Progenitor cell of endocrine pancreas (in vitro differentiated cells): ENCODE results near the gene ADAMTS14. TPM values are rescaled to one million over a fixed set of nuclear protein-coding genes. Genes with fewer than 3 reads are reported as not detected.

Source experiments
- DNase-seq: peaks from one replicate; pipeline ENCODE4 v3.0.0; 2021; ENCODE audit warnings: low spot score; ENCODE audit not compliant: unreplicated experiment
- H3K27ac Mint-ChIP-seq: 2 replicates; pipeline ENCODE4 v1.8.0; 2021; ENCODE audit warnings: mild to moderate bottlenecking, moderate library complexity, mixed read lengths
- H3K27me3 Mint-ChIP-seq: 2 replicates; pipeline ENCODE4 v1.8.0; 2021; ENCODE audit warnings: mixed read lengths
- H3K36me3 Mint-ChIP-seq: 2 replicates; pipeline ENCODE4 v1.8.0; 2022; ENCODE audit warnings: mixed read lengths; ENCODE audit not compliant: insufficient read depth
- H3K4me1 Mint-ChIP-seq: 2 replicates; pipeline ENCODE4 v1.8.0; 2021; ENCODE audit warnings: low read depth, mixed read lengths
- H3K4me3 Mint-ChIP-seq: 2 replicates; pipeline ENCODE4 v1.8.0; 2021; ENCODE audit warnings: low read depth, mild to moderate bottlenecking, moderate library complexity, mixed read lengths
- H3K9me3 Mint-ChIP-seq: 2 replicates; pipeline ENCODE4 v1.8.0; 2021; ENCODE audit warnings: low read depth, mixed read lengths
- total RNA-seq: library from RNA; stranded (reverse); gene quantifications from 2 replicates; pipeline ENCODE4 v1.2.1, GENCODE V29; 2021
- TF ChIP-seq, protein P1 (sequence below): fragments of 200-600 bp; sonication (generic); IDR thresholded peaks from one replicate; pipeline ENCODE4 v1.5.0; 2021; ENCODE audit warnings: antibody characterized with exemption, mild to moderate bottlenecking; ENCODE audit not compliant: unreplicated experiment

ADAMTS14 gene
- total RNA-seq, 1 donor from 2014 or later = 0.05 TPM

GRCh38 chr10:70685455-70685911, 13.2 kb downstream of the ADAMTS14 start:
- H3K4me1 Mint-ChIP-seq = peaks cover 15% of the 10 kb centered on the region
- H3K9me3 Mint-ChIP-seq = no peaks in the 10 kb centered on the region
- peak overlapping the region; percentile 66 for H3K27ac Mint-ChIP-seq
- no peak for DNase-seq
- no peaks in the 10 kb centered on the region for H3K36me3 Mint-ChIP-seq
- H3K4me3 Mint-ChIP-seq = no peak overlapping the region
- peaks cover 3% of the 10 kb centered on the region for H3K27me3 Mint-ChIP-seq
- TF ChIP-seq, protein P1, sequence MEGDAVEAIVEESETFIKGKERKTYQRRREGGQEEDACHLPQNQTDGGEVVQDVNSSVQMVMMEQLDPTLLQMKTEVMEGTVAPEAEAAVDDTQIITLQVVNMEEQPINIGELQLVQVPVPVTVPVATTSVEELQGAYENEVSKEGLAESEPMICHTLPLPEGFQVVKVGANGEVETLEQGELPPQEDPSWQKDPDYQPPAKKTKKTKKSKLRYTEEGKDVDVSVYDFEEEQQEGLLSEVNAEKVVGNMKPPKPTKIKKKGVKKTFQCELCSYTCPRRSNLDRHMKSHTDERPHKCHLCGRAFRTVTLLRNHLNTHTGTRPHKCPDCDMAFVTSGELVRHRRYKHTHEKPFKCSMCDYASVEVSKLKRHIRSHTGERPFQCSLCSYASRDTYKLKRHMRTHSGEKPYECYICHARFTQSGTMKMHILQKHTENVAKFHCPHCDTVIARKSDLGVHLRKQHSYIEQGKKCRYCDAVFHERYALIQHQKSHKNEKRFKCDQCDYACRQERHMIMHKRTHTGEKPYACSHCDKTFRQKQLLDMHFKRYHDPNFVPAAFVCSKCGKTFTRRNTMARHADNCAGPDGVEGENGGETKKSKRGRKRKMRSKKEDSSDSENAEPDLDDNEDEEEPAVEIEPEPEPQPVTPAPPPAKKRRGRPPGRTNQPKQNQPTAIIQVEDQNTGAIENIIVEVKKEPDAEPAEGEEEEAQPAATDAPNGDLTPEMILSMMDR = no peak

DNA sequence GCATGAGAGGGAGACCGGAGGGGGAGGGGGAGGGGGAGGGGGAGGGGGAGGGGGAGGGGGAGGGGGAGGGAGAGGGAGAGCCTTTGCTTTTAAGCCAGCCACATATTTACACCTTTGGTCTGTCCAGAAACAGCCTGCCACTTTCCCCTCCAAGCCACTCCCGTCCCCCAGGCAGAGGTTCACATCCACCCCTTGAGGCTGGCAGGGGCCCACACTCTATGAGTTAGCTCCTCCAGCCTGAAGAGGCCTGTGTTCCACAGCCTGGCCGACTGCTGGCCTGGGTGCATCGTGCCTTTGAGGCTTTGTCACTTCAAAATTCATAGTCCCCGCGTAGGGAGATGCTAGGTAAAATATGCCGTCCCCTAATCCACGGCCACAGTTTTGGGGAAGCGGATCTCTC, 16.5 kb downstream of the ADAMTS14 start:
- Mint-ChIP-seq H3K9me3 (no peaks in the 10 kb centered on the region), H3K36me3 (no peaks in the 10 kb centered on the region), H3K4me1 (peaks cover 19% of the 10 kb centered on the region), H3K4me3 (no peak overlapping the region), H3K27me3 (peaks cover 13% of the 10 kb centered on the region), H3K27ac (no peak overlapping the region)
- no peak for DNase-seq
- TF ChIP-seq, protein P1 = no peak

- Mint-ChIP-seq H3K4me1 (peaks cover 18% of the 10 kb centered on the region), H3K4me3 (no peak overlapping the region), H3K27ac (no peak overlapping the region), H3K9me3 (no peaks in the 10 kb centered on the region), H3K36me3 (no peaks in the 10 kb centered on the region), H3K27me3 (peaks cover 13% of the 10 kb centered on the region)
- TF ChIP-seq, protein P1 = no peak
- no peak for DNase-seq
Measured at GRCh38 chr10:70689661-70690060, 17.4 kb downstream of the ADAMTS14 start.

DNA sequence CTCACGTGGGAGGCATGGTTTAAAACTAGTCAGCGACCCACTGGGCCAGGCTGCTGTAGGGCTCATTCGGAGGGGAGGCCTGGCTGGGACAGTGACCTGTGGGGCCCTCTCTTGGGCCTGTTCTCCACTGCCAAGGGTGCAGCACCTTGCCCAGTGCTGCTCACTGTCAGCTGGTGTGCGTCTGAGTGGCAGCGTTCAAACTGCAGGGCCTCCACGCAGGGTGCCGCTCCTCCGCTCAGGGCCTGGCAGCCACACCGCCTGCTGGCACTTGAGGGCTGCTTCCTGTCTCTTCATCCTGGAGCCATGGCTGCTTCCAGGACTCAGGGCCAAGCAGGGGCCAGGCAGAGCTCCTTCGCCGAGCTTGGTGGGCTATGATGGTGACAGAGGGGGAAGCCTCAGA, 18.3 kb downstream of the ADAMTS14 start:
- Mint-ChIP-seq H3K27me3 (peaks cover 13% of the 10 kb centered on the region), H3K36me3 (no peaks in the 10 kb centered on the region), H3K27ac (no peak overlapping the region), H3K9me3 (no peaks in the 10 kb centered on the region), H3K4me1 (peaks cover 9% of the 10 kb centered on the region), H3K4me3 (no peak overlapping the region)
- TF ChIP-seq, protein P1 = no peak
- DNase-seq = no peak

DNA sequence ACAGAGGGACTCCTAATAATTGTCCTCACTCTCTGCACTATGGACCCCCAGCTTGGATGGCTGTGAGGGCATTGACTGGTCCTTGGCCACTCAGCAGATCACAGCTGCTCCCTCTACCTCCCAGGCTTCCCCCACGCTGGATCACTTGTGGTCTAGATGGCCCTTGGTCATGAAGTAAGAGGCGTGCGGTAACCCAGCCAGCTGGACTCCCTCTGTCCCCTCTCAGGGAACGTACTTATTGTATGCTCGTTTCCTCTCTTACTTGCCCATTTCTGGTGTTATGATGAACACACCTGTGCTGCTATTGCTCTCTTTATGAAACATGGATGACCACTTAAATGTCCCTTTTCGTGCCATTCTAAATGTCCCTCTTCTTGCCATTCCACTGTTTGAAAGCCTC, 19.3 kb downstream of the ADAMTS14 start:
- no peaks in the 10 kb centered on the region for H3K36me3 Mint-ChIP-seq
- peaks cover 6% of the 10 kb centered on the region for H3K4me1 Mint-ChIP-seq
- H3K4me3 Mint-ChIP-seq = no peak overlapping the region
- peaks cover 13% of the 10 kb centered on the region for H3K27me3 Mint-ChIP-seq
- no peak overlapping the region for H3K27ac Mint-ChIP-seq
- H3K9me3 Mint-ChIP-seq = no peaks in the 10 kb centered on the region
- no peak for DNase-seq
- TF ChIP-seq, protein P1 = no peak
